ENCODE data around the gene S100A16.

The S100A16 gene

GRCh38 chr1:153630384-153630783, 17.4 kb upstream of the S100A16 start:
- TF ChIP-seq, protein P1, sequence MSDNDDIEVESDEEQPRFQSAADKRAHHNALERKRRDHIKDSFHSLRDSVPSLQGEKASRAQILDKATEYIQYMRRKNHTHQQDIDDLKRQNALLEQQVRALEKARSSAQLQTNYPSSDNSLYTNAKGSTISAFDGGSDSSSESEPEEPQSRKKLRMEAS (IDR thresholded peaks at IDR 0.05; ENCODE audit: low read depth, low read length), result no peak
- TF ChIP-seq POLR2A (IDR thresholded peaks at IDR 0.05; ENCODE audit: extremely low read depth, insufficient read length) (no peak), MYC (IDR thresholded peaks at IDR 0.05; ENCODE audit: low read depth, low read length) (no peak)
- TF ChIP-seq, protein P2, sequence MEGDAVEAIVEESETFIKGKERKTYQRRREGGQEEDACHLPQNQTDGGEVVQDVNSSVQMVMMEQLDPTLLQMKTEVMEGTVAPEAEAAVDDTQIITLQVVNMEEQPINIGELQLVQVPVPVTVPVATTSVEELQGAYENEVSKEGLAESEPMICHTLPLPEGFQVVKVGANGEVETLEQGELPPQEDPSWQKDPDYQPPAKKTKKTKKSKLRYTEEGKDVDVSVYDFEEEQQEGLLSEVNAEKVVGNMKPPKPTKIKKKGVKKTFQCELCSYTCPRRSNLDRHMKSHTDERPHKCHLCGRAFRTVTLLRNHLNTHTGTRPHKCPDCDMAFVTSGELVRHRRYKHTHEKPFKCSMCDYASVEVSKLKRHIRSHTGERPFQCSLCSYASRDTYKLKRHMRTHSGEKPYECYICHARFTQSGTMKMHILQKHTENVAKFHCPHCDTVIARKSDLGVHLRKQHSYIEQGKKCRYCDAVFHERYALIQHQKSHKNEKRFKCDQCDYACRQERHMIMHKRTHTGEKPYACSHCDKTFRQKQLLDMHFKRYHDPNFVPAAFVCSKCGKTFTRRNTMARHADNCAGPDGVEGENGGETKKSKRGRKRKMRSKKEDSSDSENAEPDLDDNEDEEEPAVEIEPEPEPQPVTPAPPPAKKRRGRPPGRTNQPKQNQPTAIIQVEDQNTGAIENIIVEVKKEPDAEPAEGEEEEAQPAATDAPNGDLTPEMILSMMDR (IDR thresholded peaks at IDR 0.05; ENCODE audit: low read depth, low read length), result no peak
- H3K4me3 ChIP-seq (ENCODE audit: low read depth, low read length), result no peak overlapping the region
- DNase-seq (ENCODE audit: low read depth), result no peak

- H3K4me3 ChIP-seq (ENCODE audit: low read depth, low read length), result no peak overlapping the region
These were observed 17.0 kb upstream of the S100A16 start for GRCh38 chr1:153629971-153630370.

GRCh38 chr1:153629343-153629665, 16.4 kb upstream of the S100A16 start:
- TF ChIP-seq POLR2A (IDR thresholded peaks at IDR 0.05; ENCODE audit: extremely low read depth, insufficient read length) (no peak), MYC (IDR thresholded peaks at IDR 0.05; ENCODE audit: low read depth, low read length) (no peak)
- TF ChIP-seq, protein P1 (IDR thresholded peaks at IDR 0.05; ENCODE audit: low read depth, low read length), result no peak
- TF ChIP-seq, protein P2 (IDR thresholded peaks at IDR 0.05; ENCODE audit: low read depth, low read length), result no peak

More at GRCh38 chr1:153629971-153630370, 17.0 kb upstream of the S100A16 start:
- TF ChIP-seq MYC (IDR thresholded peaks at IDR 0.05; ENCODE audit: low read depth, low read length), result no peak
- TF ChIP-seq, protein P2 (IDR thresholded peaks at IDR 0.05; ENCODE audit: low read depth, low read length), result no peak
- TF ChIP-seq, protein P1 (IDR thresholded peaks at IDR 0.05; ENCODE audit: low read depth, low read length), result no peak
- no peak for TF ChIP-seq POLR2A (IDR thresholded peaks at IDR 0.05; ENCODE audit: extremely low read depth, insufficient read length)
- no peak for DNase-seq (ENCODE audit: low read depth)

GRCh38 chr1:153628638-153629342, 15.9 kb upstream of the S100A16 start:
- DNase-seq (ENCODE audit: low read depth), result peak; percentile 40
- TF ChIP-seq, protein P1 (IDR thresholded peaks at IDR 0.05; ENCODE audit: low read depth, low read length), result no peak
- TF ChIP-seq POLR2A (IDR thresholded peaks at IDR 0.05; ENCODE audit: extremely low read depth, insufficient read length) (no peak), MYC (IDR thresholded peaks at IDR 0.05; ENCODE audit: low read depth, low read length) (no peak)
- no peak overlapping the region for H3K4me3 ChIP-seq (ENCODE audit: low read depth, low read length)

More at GRCh38 chr1:153629343-153629665, 16.4 kb upstream of the S100A16 start:
- DNase-seq (ENCODE audit: low read depth), result no peak
- H3K4me3 ChIP-seq (ENCODE audit: low read depth, low read length), result no peak overlapping the region

- DNase-seq (ENCODE audit: low read depth), result peak; percentile 34
- TF ChIP-seq, protein P2 (IDR thresholded peaks at IDR 0.05; ENCODE audit: low read depth, low read length), result no peak
- TF ChIP-seq MYC (IDR thresholded peaks at IDR 0.05; ENCODE audit: low read depth, low read length) (no peak), POLR2A (IDR thresholded peaks at IDR 0.05; ENCODE audit: extremely low read depth, insufficient read length) (no peak)
- TF ChIP-seq, protein P1 (IDR thresholded peaks at IDR 0.05; ENCODE audit: low read depth, low read length), result no peak
- H3K4me3 ChIP-seq (ENCODE audit: low read depth, low read length), result no peak within 1 kb of the TSS
These were observed 15.0 kb upstream of the S100A16 start, which contains the start of gene S100A1 for GRCh38 chr1:153627715-153628626. Gene S100A1, plus strand, starts transcription at chr1:153628434. Its CDS starts 2,088 bp downstream, at chr1:153630522.
